Measurements from ENCODE around the gene PPP1R10. TPM values are rescaled to one million over a fixed set of nuclear protein-coding genes. Genes with fewer than 3 reads are reported as not detected.

The PPP1R10 gene
- polyA plus RNA-seq, 1 experiment: 43.2 TPM

GRCh38 chr6:30601436-30601814 lies 15.6 kb downstream of the PPP1R10 start:
- no peaks in the 10 kb centered on the region; the same call in 1 of the 2 replicates for H3K9me3 ChIP-seq (ENCODE audit: control insufficient read depth, insufficient read depth, low read length)
- ChIA-PET CTCF (no interaction called here), POLR2A (interaction anchor here (1.0 to 6.4 kb wide), 3 partner anchors 9 to 13 kb away, joined by 4 to 69 read pairs (median 7); no protein-coding TSS in a partner anchor)
- H3K27ac ChIP-seq (ENCODE audit: low read depth, low read length): peak overlapping the region; percentile 21
- H3K4me3 ChIP-seq (ENCODE audit: low read depth, low read length): no peak overlapping the region
- DNase-seq (ENCODE audit: low read depth, low spot score): no peak
- H3K27me3 ChIP-seq (ENCODE audit: control insufficient read depth, insufficient read depth, low read length): no peaks in the 10 kb centered on the region
- no peak for TF ChIP-seq CTCF (IDR thresholded peaks at IDR 0.05; ENCODE audit: low read depth, low read length)

GRCh38 chr6:30600451-30600961 lies 16.5 kb downstream of the PPP1R10 start:
- no peak for TF ChIP-seq CTCF (IDR thresholded peaks at IDR 0.05; ENCODE audit: low read depth, low read length)
- Histone ChIP-seq H3K4me3 (ENCODE audit: low read depth, low read length) (no peak overlapping the region), H3K27ac (ENCODE audit: low read depth, low read length) (peak overlapping the region; percentile 21), H3K27me3 (ENCODE audit: control insufficient read depth, insufficient read depth, low read length) (no peaks in the 10 kb centered on the region), H3K9me3 (ENCODE audit: control insufficient read depth, insufficient read depth, low read length) (no peaks in the 10 kb centered on the region; the same call in 1 of the 2 replicates)
- ChIA-PET POLR2A (interaction anchor here (1.4 to 6.4 kb wide), 2 partner anchors 10 to 14 kb away, joined by 7 to 69 read pairs; no protein-coding TSS in a partner anchor), CTCF (interaction anchor here (1.4 kb wide), 1 partner anchor 118 kb away, joined by 3 read pairs; no protein-coding TSS in a partner anchor)
- no peak for DNase-seq (ENCODE audit: low read depth, low spot score)

- Histone ChIP-seq H3K27ac (ENCODE audit: low read depth, low read length) (peak overlapping the region; percentile 0), H3K27me3 (ENCODE audit: control insufficient read depth, insufficient read depth, low read length) (no peaks in the 10 kb centered on the region), H3K9me3 (ENCODE audit: control insufficient read depth, insufficient read depth, low read length) (no peaks in the 10 kb centered on the region; the same call in 1 of the 2 replicates), H3K4me3 (ENCODE audit: low read depth, low read length) (no peak overlapping the region)
- DNase-seq (ENCODE audit: low read depth, low spot score): no peak
- CTCF ChIA-PET: interaction anchor here (1.4 kb wide), 1 partner anchor 118 kb away, joined by 3 read pairs; no protein-coding TSS in a partner anchor
- POLR2A ChIA-PET: interaction anchor here (1.4 to 6.4 kb wide), 2 partner anchors 11 to 14 kb away, joined by 7 to 69 read pairs; no protein-coding TSS in a partner anchor
- no peak for TF ChIP-seq CTCF (IDR thresholded peaks at IDR 0.05; ENCODE audit: low read depth, low read length)
Observed at GRCh38 chr6:30599625-30600324, 17.3 kb downstream of the PPP1R10 start.

- DNase-seq (ENCODE audit: low read depth, low spot score): no peak
- POLR2A ChIA-PET: interaction anchor here (6.4 kb wide), 1 partner anchor 15 kb away, joined by 69 read pairs; no protein-coding TSS in a partner anchor
- TF ChIP-seq CTCF (IDR thresholded peaks at IDR 0.05; ENCODE audit: low read depth, low read length): no peak
- no peak overlapping the region for H3K4me3 ChIP-seq (ENCODE audit: low read depth, low read length)
- H3K27me3 ChIP-seq (ENCODE audit: control insufficient read depth, insufficient read depth, low read length): no peaks in the 10 kb centered on the region
- no peaks in the 10 kb centered on the region; the same call in 1 of the 2 replicates for H3K9me3 ChIP-seq (ENCODE audit: control insufficient read depth, insufficient read depth, low read length)
- CTCF ChIA-PET: interaction anchor here (0.6 to 1.4 kb wide), 2 partner anchors 117 to 538 kb away, joined by 3 read pairs; no protein-coding TSS in a partner anchor
- H3K27ac ChIP-seq (ENCODE audit: low read depth, low read length): no peak overlapping the region
Observed at GRCh38 chr6:30598912-30599624, 18.0 kb downstream of the PPP1R10 start.
